HepG2 (cell line): ENCODE results near the gene NUDT14. TPM values are rescaled to one million over a fixed set of nuclear protein-coding genes. Genes with fewer than 3 reads are reported as not detected.
A peak's percentile ranks its signal among the peaks of the same experiment; 100 is the strongest.

Experiments
- ATAC-seq: fragments of 200-7000 bp; cut with Tn5 transposase; 3 replicates; pipeline ENCODE4 v1.9.1; 2020; ENCODE audit warnings: mild to moderate bottlenecking, moderate library complexity
- BruUV-seq: library from RNA; stranded (reverse); fragments of 400-500 nt; replicated peaks from 2 replicates; lab custom pipeline; 2021; lab: Mats Ljungman, UMichigan
- CTCF ChIA-PET: fragments of 300-600 bp; formaldehyde crosslinking; extraction: SDS; loops from one replicate; lab custom pipeline; 2021; ENCODE audit warnings: low total read pairs, inconsistent platforms, low intra/inter-chr PET ratio; lab: Yijun Ruan, JAX
- POLR2A ChIA-PET: fragments of 350-600 bp; sonication (Branson Sonifier 250); formaldehyde crosslinking; loops from one replicate; lab custom pipeline; 2020; ENCODE audit warnings: antibody characterized with exemption, inconsistent platforms; lab: Yijun Ruan, JAX
- DNase-seq: peaks from one replicate; pipeline ENCODE4 v3.0.0-alpha.2; 2015; ENCODE audit warnings: low spot score
- FAIRE-seq: peaks from 3 replicates; lab custom pipeline; 2011; peaks lifted over from hg19 to GRCh38; lab: Jason Lieb, UNC
- H2AFZ ChIP-seq: one replicate; pipeline ENCODE4 v1.6.1; 2011; ENCODE audit warnings: low read length, inconsistent platforms
- H3K27ac ChIP-seq: fragments of 300-600 bp; 3 replicates; pipeline ENCODE4 v1.8.0; 2011; ENCODE audit warnings: mixed run types, mild to moderate bottlenecking, mixed read lengths, low read length, inconsistent platforms; ENCODE audit not compliant: insufficient read depth; ENCODE audit errors: extremely low read length
- H3K27me3 ChIP-seq, 2 experiments: fragments of 200-600 bp in 1 of 2; 2 replicates in 1 of 2; 3 replicates in 1 of 2; pipeline versions ENCODE4 v1.6.0 to v1.8.0; 2011; ENCODE audit warnings: low read length in 2 of 2, mild to moderate bottlenecking in 2 of 2, moderate library complexity in 2 of 2, inconsistent platforms in 1 of 2; ENCODE audit not compliant: insufficient read depth in 2 of 2, control insufficient read depth in 1 of 2
- H3K36me3 ChIP-seq, 2 experiments: fragments of 200-600 bp in 1 of 2; replicated peaks in 1 of 2; 2 replicates in 1 of 2; 3 replicates in 1 of 2; pipeline versions ENCODE4 v1.5.1 to v1.8.0; 2011; ENCODE audit warnings: low read length in 2 of 2, inconsistent platforms in 1 of 2; ENCODE audit not compliant: insufficient read depth in 2 of 2, control insufficient read depth in 1 of 2
- H3K4me1 ChIP-seq: 2 replicates; pipeline ENCODE4 v1.5.1; 2012; ENCODE audit warnings: low read length, inconsistent platforms; ENCODE audit not compliant: insufficient read depth
- H3K4me2 ChIP-seq: 2 replicates; pipeline ENCODE4 v1.6.0; 2011; ENCODE audit warnings: low read depth, low read length, inconsistent platforms
- H3K4me3 ChIP-seq, 3 experiments: fragments of 200-600 bp in 1 of 3; sonication (generic), shearing (Covaris generic) in 1 of 3; replicated peaks in 1 of 3; 2 replicates each; pipeline ENCODE4 v1.5.1; 2011 to 2016; ENCODE audit warnings: low read length in 3 of 3, inconsistent platforms in 2 of 3, low read depth in 2 of 3, mild to moderate bottlenecking in 2 of 3, control low read depth in 1 of 3, mixed read lengths in 1 of 3; ENCODE audit not compliant: insufficient read depth in 1 of 3
- H3K79me2 ChIP-seq: one replicate; pipeline ENCODE4 v1.6.1; 2011; ENCODE audit warnings: low read length, inconsistent platforms; ENCODE audit not compliant: insufficient read depth
- H3K9ac ChIP-seq: 2 replicates; pipeline ENCODE4 v1.6.0; 2011; ENCODE audit warnings: mild to moderate bottlenecking, low read depth, low read length, inconsistent platforms; ENCODE audit not compliant: insufficient read depth
- H3K9me3 ChIP-seq: 2 replicates; pipeline ENCODE4 v1.5.1; 2012; ENCODE audit warnings: mild to moderate bottlenecking, low read length
- H4K20me1 ChIP-seq: 2 replicates; pipeline ENCODE4 v1.6.0; 2011; ENCODE audit warnings: inconsistent platforms, mild to moderate bottlenecking, low read length, moderate library complexity; ENCODE audit not compliant: insufficient read depth
- NFATC3 ChIP-seq: sonication (generic); formaldehyde crosslinking; IDR thresholded peaks from 2 replicates; pipeline ENCODE4 v1.5.1; 2020; ENCODE audit warnings: mild to moderate bottlenecking, missing genetic modification reagents
- STAG1 ChIP-seq: sonication (generic); formaldehyde crosslinking; IDR thresholded peaks from 2 replicates; pipeline ENCODE4 v1.4.0; 2020; ENCODE audit warnings: missing genetic modification reagents
- ZNF644 ChIP-seq: IDR thresholded peaks from 2 replicates; pipeline ENCODE4 v1.6.1; 2016; ENCODE audit warnings: low read depth
- ZNF703 ChIP-seq: sonication (generic); formaldehyde crosslinking; IDR thresholded peaks from 2 replicates; pipeline ENCODE4 v1.5.1; 2020; ENCODE audit warnings: missing genetic modification reagents, mild to moderate bottlenecking, moderate library complexity, borderline replicate concordance
- WGBS: methylation state at CpG from one replicate; pipeline ENCODE4 v1.1.6; 2017; ENCODE audit warnings: low lambda C conversion rate; 5-methylcytosine and 5-hydroxymethylcytosine counted together
- in situ Hi-C: cut with HindIII; loops from 2 replicates; pipeline ENCODE4 v1.10.0; 2017; ENCODE audit warnings: low pct_unique_long_range_greater_than_20kb; ENCODE audit not compliant: extremely low pct_ligation_motif_present
- intact Hi-C: fragments of 100-400 bp; cut with micrococcal nuclease; formaldehyde crosslinking; loops from one replicate; pipeline ENCODE4 v1.10.0; 2022; ENCODE audit not compliant: unreplicated experiment
- polyA plus RNA-seq, 8 experiments: library from polyadenylated mRNA; depleted of rRNA in 3 of 8; stranded (reverse) in 7 of 8; unstranded in 1 of 8; fragments of >200 nt; fragmentation: Illumina TruSeq in 4 of 8; extraction: Trizol in 4 of 8; gene quantifications; 2 replicates each; pipeline versions ENCODE4 v1.2.1 to v1.2.3, GENCODE V29; 2011 to 2016; ENCODE audit warnings: low read depth in 4 of 8, missing spikeins in 1 of 8, mixed read lengths in 1 of 8; ENCODE audit not compliant: insufficient read depth in 1 of 8
- total RNA-seq, 5 experiments: library from RNA; depleted of rRNA; stranded (reverse); fragments of >200 nt; fragmentation: Illumina TruSeq; extraction: Trizol; gene quantifications; 2 replicates each; pipeline ENCODE4 v1.2.3, GENCODE V29; 2016; ENCODE audit warnings: low read depth in 1 of 5
- TF ChIP-seq, protein P1 (sequence below): sonication (generic); formaldehyde crosslinking; IDR thresholded peaks from 2 replicates; pipeline ENCODE4 v1.5.0; 2020; ENCODE audit warnings: mild to moderate bottlenecking, missing genetic modification reagents, moderate library complexity
- TF ChIP-seq, protein P2 (sequence below), 2 experiments: fragments of 450-650 bp in 1 of 2; sonication (generic) in 1 of 2; formaldehyde crosslinking in 1 of 2; IDR thresholded peaks; 2 replicates each; pipeline versions ENCODE4 v1.6.1 to v1.8.0; 2016 to 2022; ENCODE audit warnings: antibody characterized with exemption in 1 of 2, mild to moderate bottlenecking in 1 of 2, missing genetic modification reagents in 1 of 2

Gene NUDT14
- total and polyA plus RNA-seq, 2 of the 13 experiments (the other 11 are each of a cell fraction or from before 2014, with no cell fraction given), result 5.8 to 6.1 TPM

DNA sequence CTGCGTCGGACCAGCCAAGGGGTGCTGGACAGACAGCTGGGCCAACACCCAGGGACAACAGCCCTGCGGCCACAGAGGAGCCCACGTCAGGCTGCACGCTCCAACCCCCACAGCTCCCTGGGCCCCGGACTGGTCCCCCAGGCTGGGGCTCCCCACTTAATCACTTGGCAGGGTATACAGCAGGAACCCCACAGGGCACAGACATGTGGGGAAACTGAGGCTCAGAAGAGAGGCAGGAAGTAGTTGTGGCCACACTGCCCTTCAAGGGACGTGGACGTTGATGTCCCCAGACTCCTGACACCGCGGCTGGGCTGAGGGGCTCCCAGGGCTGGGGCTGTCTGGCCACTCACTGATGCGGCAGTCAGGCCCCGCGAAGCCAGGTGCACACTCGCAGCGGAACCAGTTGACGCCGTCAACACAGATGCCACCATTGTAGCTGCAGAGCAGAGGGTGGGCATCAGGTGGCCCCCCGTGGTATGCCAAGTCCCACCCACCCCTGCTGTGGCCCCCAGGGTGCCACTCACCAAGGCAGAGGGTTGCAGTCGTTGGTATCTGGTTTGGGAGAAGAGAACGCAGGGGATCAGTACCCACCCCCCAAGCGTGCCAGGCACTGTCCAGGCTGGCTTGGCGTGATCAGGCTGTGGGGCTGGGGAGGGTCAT is 34.0 kb downstream of the NUDT14 start (continued):
- TF ChIP-seq NFATC3 (CRISPR knock-in tag) (no peak), ZNF703 (CRISPR knock-in tag) (no peak), ZNF644 (CRISPR knock-in tag) (no peak)

DNA sequence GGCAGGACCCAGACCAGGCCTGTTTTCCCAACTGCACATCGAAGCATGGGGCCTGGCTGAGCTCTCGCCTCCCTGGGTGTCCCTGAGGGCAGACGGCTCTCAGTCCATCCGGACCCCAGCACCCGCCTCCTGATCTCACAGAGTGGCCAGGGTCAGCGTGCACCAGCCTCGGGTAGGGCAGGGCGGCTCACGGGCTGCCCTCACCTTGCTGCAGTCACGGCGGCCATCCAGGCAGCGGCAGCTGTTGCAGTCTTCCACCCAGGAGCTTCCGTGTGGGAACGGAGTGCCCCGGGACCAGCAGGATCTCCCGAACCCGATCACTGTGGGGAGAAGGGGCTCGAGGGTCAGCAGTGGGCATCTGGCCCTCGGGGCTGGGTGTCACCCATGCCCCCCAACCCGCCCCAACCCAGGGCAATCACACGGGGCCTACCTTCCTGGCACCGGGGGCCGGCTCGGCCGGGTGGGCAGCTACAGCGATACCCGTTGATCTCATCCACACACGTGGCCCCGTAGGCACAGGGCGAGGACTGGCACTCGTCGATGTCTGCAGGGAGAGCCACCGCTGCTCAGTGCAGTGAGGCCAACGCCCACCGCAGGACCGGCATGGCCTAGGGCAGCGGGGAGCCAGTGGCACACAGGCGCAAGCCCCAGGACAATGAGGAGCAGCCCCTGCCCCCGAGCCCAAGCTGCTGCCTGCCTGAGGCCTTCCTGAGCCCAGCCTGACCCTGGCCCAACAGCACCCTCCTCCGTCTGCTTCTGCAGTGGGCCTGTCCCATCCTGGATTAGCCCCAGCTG is 34.7 kb downstream of the NUDT14 start:
- H3K9ac ChIP-seq, result no peak overlapping the region
- WGBS, result 100% methylated on average over 1 of the region's 40 CpGs
- ATAC-seq (peak; percentile 45), DNase-seq (no peak), FAIRE-seq (no peak)
- no peak overlapping the region for H3K27ac ChIP-seq
- H3K9me3 ChIP-seq, result no peaks in the 10 kb centered on the region
- H3K36me3 ChIP-seq, result no peaks in the 10 kb centered on the region
- no peak overlapping the region for H3K4me3 ChIP-seq
- TF ChIP-seq, protein P1, sequence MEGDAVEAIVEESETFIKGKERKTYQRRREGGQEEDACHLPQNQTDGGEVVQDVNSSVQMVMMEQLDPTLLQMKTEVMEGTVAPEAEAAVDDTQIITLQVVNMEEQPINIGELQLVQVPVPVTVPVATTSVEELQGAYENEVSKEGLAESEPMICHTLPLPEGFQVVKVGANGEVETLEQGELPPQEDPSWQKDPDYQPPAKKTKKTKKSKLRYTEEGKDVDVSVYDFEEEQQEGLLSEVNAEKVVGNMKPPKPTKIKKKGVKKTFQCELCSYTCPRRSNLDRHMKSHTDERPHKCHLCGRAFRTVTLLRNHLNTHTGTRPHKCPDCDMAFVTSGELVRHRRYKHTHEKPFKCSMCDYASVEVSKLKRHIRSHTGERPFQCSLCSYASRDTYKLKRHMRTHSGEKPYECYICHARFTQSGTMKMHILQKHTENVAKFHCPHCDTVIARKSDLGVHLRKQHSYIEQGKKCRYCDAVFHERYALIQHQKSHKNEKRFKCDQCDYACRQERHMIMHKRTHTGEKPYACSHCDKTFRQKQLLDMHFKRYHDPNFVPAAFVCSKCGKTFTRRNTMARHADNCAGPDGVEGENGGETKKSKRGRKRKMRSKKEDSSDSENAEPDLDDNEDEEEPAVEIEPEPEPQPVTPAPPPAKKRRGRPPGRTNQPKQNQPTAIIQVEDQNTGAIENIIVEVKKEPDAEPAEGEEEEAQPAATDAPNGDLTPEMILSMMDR, result peak; percentile 56
- peak; percentile 57 for TF ChIP-seq STAG1 (CRISPR knock-in tag)
- TF ChIP-seq, protein P2, sequence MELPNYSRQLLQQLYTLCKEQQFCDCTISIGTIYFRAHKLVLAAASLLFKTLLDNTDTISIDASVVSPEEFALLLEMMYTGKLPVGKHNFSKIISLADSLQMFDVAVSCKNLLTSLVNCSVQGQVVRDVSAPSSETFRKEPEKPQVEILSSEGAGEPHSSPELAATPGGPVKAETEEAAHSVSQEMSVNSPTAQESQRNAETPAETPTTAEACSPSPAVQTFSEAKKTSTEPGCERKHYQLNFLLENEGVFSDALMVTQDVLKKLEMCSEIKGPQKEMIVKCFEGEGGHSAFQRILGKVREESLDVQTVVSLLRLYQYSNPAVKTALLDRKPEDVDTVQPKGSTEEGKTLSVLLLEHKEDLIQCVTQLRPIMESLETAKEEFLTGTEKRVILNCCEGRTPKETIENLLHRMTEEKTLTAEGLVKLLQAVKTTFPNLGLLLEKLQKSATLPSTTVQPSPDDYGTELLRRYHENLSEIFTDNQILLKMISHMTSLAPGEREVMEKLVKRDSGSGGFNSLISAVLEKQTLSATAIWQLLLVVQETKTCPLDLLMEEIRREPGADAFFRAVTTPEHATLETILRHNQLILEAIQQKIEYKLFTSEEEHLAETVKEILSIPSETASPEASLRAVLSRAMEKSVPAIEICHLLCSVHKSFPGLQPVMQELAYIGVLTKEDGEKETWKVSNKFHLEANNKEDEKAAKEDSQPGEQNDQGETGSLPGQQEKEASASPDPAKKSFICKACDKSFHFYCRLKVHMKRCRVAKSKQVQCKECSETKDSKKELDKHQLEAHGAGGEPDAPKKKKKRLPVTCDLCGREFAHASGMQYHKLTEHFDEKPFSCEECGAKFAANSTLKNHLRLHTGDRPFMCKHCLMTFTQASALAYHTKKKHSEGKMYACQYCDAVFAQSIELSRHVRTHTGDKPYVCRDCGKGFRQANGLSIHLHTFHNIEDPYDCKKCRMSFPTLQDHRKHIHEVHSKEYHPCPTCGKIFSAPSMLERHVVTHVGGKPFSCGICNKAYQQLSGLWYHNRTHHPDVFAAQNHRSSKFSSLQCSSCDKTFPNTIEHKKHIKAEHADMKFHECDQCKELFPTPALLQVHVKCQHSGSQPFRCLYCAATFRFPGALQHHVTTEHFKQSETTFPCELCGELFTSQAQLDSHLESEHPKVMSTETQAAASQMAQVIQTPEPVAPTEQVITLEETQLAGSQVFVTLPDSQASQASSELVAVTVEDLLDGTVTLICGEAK (IDR thresholded peaks at IDR 0.05), result no peak
- TF ChIP-seq, protein P2 (CRISPR knock-in tag; IDR thresholded peaks at IDR 0.05), result no peak
- no peak overlapping the region for H3K4me2 ChIP-seq
- H4K20me1 ChIP-seq, result no peaks in the 10 kb centered on the region
- H3K27me3 ChIP-seq, result peaks cover 13 to 31% of the 10 kb centered on the region in 2 experiments; a peak in 4 of 5 replicates
- H3K4me1 ChIP-seq, result no peaks in the 10 kb centered on the region
- ChIA-PET CTCF (no interaction called here), POLR2A (no interaction called here)
- intact Hi-C loops (no loop called here), in situ Hi-C loops (loop anchor here (10.0 kb wide), 1 partner anchor 52 kb away; no protein-coding TSS in a partner anchor)
- BruUV-seq, result no TSS peak
- no peaks in the 10 kb centered on the region for H3K79me2 ChIP-seq
- H2AFZ ChIP-seq, result no peak overlapping the region
